Left lung (tissue), 10 donors: ENCODE measurements around the gene SOS1. TPM values are rescaled to one million over a fixed set of nuclear protein-coding genes. Genes with fewer than 3 reads are reported as not detected.

Experiments
- ATAC-seq: fragments of 200-7000 bp; cut with Tn5 transposase; one replicate; pipeline ENCODE4 v1.9.1; 2020; ENCODE audit warnings: moderate library complexity
- DNase-seq, 4 donors: peaks; one replicate each; pipeline ENCODE4 v3.0.0-alpha.2; 2013 to 2020
- H3K27ac ChIP-seq, 2 donors: fragments of 200-600 bp; sonication (generic) in 1 of 2; one replicate each; pipeline versions ENCODE4 v1.5.0 to v1.8.0; 2020 to 2021
- H3K27me3 ChIP-seq, 2 donors: fragments of 200-600 bp; sonication (generic) in 1 of 2; one replicate each; pipeline versions ENCODE4 v1.5.0 to v1.8.0; 2020 to 2021
- H3K36me3 ChIP-seq, 2 donors: fragments of 200-600 bp; sonication (generic) in 1 of 2; one replicate each; pipeline versions ENCODE4 v1.5.0 to v1.8.0; 2020 to 2021
- H3K4me1 ChIP-seq, 2 donors: fragments of 200-600 bp; one replicate each; pipeline ENCODE4 v1.8.0; 2021
- H3K4me3 ChIP-seq, 2 donors: fragments of 200-600 bp; sonication (generic) in 1 of 2; one replicate each; pipeline versions ENCODE4 v1.5.0 to v1.8.0; 2020 to 2021; ENCODE audit warnings: mild to moderate bottlenecking in 1 of 2
- H3K9me3 ChIP-seq, 2 donors: fragments of 200-600 bp; sonication (generic) in 1 of 2; one replicate each; pipeline versions ENCODE4 v1.5.0 to v1.8.0; 2020 to 2021
- intact Hi-C, 2 donors: fragments of 100-400 bp; cut with DNase I; formaldehyde crosslinking; loops; one replicate each; pipeline versions ENCODE4 v1.11.2 to v1.14.2; 2022
- polyA plus RNA-seq, 6 donors: library from polyadenylated mRNA; unstranded; fragments of 120-200 nt; gene quantifications; one replicate each; pipeline ENCODE4 v1.2.1, GENCODE V29; 2013; ENCODE audit not compliant: insufficient read length in 6 of 6
- total RNA-seq, 2 donors: library from RNA; stranded (reverse); fragmentation: NEBNext Ultra II Directional; extraction: Animal tissue kit (Norgen Biotek cat#: 25700); gene quantifications; one replicate each; pipeline ENCODE4 v1.2.1, GENCODE V29; 2021
- TF ChIP-seq, protein P1 (sequence below), 2 donors: fragments of 200-600 bp; sonication (generic) in 1 of 2; IDR thresholded peaks; one replicate each; pipeline versions ENCODE4 v1.5.0 to v1.8.0; 2021; ENCODE audit warnings: antibody characterized with exemption in 2 of 2
- donor health status: DM: no; HTN: yes; CAD: no.
- donor health status: DM: no; HTN: no; CAD: no.

Gene SOS1
- total and polyA plus RNA-seq, 8 donors = 31.3 to 69.2 (median 60.7) TPM

DNA sequence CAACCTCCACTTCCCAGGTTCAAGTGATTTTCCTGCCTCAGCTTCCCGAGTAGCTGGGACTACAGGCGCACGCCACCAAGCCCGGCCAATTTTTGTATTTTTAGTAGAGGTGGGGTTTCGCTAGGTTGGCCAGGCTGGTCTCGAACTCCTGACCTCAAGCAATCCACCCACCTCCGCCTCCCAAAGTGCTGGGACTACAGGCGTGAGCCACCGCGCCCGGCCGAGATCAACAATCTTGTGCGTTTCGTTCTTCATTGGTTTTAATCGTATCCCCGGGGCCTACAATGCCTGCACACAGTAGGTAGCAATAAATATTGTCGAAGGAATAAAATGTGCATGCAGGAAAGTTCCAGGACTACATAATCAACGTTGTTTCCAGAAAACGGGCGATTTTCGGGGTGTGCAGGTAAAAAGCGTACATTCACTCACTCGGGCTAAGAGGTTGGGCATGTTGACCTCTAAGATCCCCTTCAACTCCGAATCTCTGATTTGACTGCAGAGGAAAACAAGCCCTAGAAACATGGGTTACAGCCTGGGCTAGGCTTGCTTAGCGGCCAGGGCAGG is 2.7 kb upstream of the SOS1 start:
- H3K9me3 ChIP-seq = no peaks in the 10 kb centered on the region
- no peaks in the 10 kb centered on the region for H3K36me3 ChIP-seq
- H3K27ac ChIP-seq = peak overlapping the region; percentile 92
- no peaks in the 10 kb centered on the region for H3K27me3 ChIP-seq
- peak overlapping the region; percentile 72 to 83 for H3K4me3 ChIP-seq
- no peak for ATAC-seq
- TF ChIP-seq, protein P1, sequence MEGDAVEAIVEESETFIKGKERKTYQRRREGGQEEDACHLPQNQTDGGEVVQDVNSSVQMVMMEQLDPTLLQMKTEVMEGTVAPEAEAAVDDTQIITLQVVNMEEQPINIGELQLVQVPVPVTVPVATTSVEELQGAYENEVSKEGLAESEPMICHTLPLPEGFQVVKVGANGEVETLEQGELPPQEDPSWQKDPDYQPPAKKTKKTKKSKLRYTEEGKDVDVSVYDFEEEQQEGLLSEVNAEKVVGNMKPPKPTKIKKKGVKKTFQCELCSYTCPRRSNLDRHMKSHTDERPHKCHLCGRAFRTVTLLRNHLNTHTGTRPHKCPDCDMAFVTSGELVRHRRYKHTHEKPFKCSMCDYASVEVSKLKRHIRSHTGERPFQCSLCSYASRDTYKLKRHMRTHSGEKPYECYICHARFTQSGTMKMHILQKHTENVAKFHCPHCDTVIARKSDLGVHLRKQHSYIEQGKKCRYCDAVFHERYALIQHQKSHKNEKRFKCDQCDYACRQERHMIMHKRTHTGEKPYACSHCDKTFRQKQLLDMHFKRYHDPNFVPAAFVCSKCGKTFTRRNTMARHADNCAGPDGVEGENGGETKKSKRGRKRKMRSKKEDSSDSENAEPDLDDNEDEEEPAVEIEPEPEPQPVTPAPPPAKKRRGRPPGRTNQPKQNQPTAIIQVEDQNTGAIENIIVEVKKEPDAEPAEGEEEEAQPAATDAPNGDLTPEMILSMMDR (IDR thresholded peaks at IDR 0.05) = no peak
- intact Hi-C loops = no loop called here
- no peak for DNase-seq
- H3K4me1 ChIP-seq = peaks cover 12 to 47% of the 10 kb centered on the region in 2 donors

DNA sequence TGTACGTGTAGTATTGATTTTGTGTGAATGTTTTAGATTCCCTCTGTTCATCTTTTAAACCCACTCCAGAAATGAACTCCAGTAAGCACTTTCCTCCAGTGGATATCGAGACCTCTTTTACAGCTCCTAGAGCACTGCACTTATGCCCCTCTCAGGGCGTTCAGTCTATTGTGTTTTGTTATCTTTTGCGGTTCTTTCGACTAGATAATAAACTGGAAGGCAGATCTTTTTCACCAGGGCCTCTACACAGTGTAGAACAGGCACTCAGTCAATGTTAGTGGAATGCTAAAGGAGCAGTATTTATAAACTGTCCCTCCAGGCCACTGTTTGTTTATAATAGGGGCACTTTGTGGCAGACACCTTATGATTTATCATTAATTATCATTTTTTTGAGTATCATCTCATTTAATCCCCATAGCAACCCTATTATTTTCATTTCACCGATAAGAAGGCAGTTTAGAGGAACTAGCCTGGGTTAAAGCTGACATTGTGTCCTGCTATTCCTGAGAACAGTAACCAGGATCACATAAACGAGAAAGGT is 742 bp upstream of the SOS1 start:
- TF ChIP-seq, protein P1 (IDR thresholded peaks at IDR 0.05) = no peak
- Histone ChIP-seq H3K4me1 (peaks cover 21 to 53% of the 10 kb centered on the region in 2 donors), H3K27me3 (no peaks in the 10 kb centered on the region), H3K36me3 (peaks cover 0 to 3% of the 10 kb centered on the region in 2 donors), H3K4me3 (peak overlapping the region; percentile 81 to 89), H3K9me3 (no peaks in the 10 kb centered on the region), H3K27ac (peak overlapping the region; percentile 96 to 97)
- no peak for ATAC-seq
- intact Hi-C loops = no loop called here
- DNase-seq = no peak

DNA sequence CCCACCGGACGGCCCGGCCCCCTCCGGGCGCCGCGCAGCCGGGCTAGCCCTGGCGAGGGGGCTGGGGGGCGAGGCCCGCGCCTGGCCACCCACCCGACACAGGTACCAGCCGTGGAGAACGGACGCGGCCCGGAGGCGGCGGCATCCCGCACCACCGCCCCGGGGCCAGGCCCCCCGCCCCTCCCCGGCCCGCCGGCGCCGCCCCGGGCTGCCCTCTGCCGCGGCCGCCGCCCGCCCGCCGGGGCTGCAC is 405 bp downstream of the SOS1 start:
- Histone ChIP-seq H3K36me3 (peaks cover 0 to 3% of the 10 kb centered on the region in 2 donors), H3K4me3 (peak overlapping the region; percentile 81 to 89), H3K9me3 (no peaks in the 10 kb centered on the region), H3K27me3 (no peaks in the 10 kb centered on the region), H3K4me1 (peaks cover 21 to 57% of the 10 kb centered on the region in 2 donors), H3K27ac (peak overlapping the region; percentile 96 to 97)
- DNase-seq = no peak
- no peak for ATAC-seq
- TF ChIP-seq, protein P1 (IDR thresholded peaks at IDR 0.05) = no peak
- intact Hi-C loops = no loop called here

DNA sequence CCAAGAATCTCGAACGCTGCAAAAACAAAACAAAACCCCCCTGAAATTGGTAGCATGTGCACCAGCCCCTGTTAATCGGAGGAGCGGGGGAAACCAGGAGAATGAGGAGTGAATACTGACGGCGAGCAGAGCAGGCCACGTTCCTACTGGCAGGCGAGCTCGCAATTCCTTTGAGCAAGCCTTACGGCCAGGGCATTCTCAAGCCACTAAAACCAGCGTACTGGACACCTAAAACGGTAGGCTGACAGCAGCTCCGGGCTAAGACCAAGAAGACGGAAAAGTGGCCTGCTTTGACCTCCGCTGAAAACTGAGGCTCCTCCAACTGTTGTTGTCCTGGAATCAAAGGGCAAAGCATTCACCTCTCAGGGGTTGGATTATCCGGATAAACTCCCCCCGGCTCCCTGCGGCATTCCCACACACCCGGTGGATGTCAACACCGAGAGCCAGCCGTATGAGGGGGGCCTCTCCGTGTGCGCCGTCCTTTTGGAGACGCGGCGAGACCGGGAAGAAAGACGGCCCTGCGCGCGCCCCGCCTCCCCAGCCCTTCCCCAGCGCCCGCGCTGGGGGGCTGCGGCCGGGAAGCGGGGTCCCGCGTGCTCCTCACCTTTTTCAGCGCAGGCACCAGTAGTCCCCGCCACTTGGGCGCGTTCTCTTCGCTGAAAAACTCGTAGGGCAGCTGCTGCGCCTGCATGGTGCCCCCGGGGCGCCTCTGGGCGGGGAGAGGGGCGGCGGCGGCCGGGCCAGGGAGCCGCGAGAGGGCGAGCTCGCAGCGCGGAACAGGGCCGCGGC is 925 bp downstream of the SOS1 start:
- H3K9me3 ChIP-seq = no peaks in the 10 kb centered on the region
- peak; percentile 55 for ATAC-seq
- TF ChIP-seq, protein P1 (IDR thresholded peaks at IDR 0.05) = peak in 1 of 2 donors; percentile 14
- no peaks in the 10 kb centered on the region for H3K27me3 ChIP-seq
- intact Hi-C loops = loop anchor here in 1 of 2 donors (10.0 kb wide), 1 partner anchor 55 kb away; no protein-coding TSS in a partner anchor
- peaks cover 17 to 55% of the 10 kb centered on the region in 2 donors for H3K4me1 ChIP-seq
- H3K4me3 ChIP-seq = peak overlapping the region; percentile 81 to 89
- H3K36me3 ChIP-seq = peaks cover 0 to 3% of the 10 kb centered on the region in 2 donors
- peak; percentile 63 to 90 (median 68) for DNase-seq
- peak overlapping the region; percentile 96 to 97 for H3K27ac ChIP-seq
